Activated CD8-positive, alpha-beta memory T cell treated with anti-CD3 and anti-CD28 coated beads, Interleukin-2, amount 50 U/mL, for 4 hours (primary cell): Measurements from ENCODE around the gene NR5A1.

Experiments
- DNase-seq: peaks from one replicate; pipeline ENCODE4 v3.0.0-alpha.2; 2020

Gene NR5A1

GRCh38 chr9:124479947-124480620 is 27.1 kb downstream of the NR5A1 start:
- no peak for DNase-seq

- DNase-seq, result no peak
Observed at GRCh38 chr9:124479371-124479770, 27.8 kb downstream of the NR5A1 start.

GRCh38 chr9:124478354-124478753 is 28.8 kb downstream of the NR5A1 start:
- DNase-seq, result no peak

- no peak for DNase-seq
Observed at GRCh38 chr9:124477648-124478285, 29.4 kb downstream of the NR5A1 start.

- DNase-seq, result no peak
Observed at GRCh38 chr9:124477211-124477647, 30.0 kb downstream of the NR5A1 start.

- no peak for DNase-seq
Observed at GRCh38 chr9:124475868-124476690, 31.1 kb downstream of the NR5A1 start.

- no peak for DNase-seq
Observed at GRCh38 chr9:124475158-124475867, 31.9 kb downstream of the NR5A1 start.

- DNase-seq, result no peak
Observed at GRCh38 chr9:124474151-124474550, 33.0 kb downstream of the NR5A1 start.

- DNase-seq, result no peak
Observed at GRCh38 chr9:124473310-124473709, 33.9 kb downstream of the NR5A1 start.

GRCh38 chr9:124472770-124473169 is 34.4 kb downstream of the NR5A1 start:
- no peak for DNase-seq

- DNase-seq, result no peak
Observed at GRCh38 chr9:124471761-124472160, 35.4 kb downstream of the NR5A1 start.

- no peak for DNase-seq
Observed at GRCh38 chr9:124470726-124471125, 36.5 kb downstream of the NR5A1 start.

GRCh38 chr9:124470306-124470705 is 36.9 kb downstream of the NR5A1 start:
- no peak for DNase-seq

- no peak for DNase-seq
Observed at GRCh38 chr9:124469011-124469832, 38.0 kb downstream of the NR5A1 start.

GRCh38 chr9:124468061-124468740 is 39.0 kb downstream of the NR5A1 start:
- no peak for DNase-seq

- DNase-seq, result no peak
Observed at GRCh38 chr9:124467410-124468060, 39.7 kb downstream of the NR5A1 start.

- no peak for DNase-seq
Observed at GRCh38 chr9:124465736-124466135, 41.5 kb downstream of the NR5A1 start.

- no peak for DNase-seq
Observed at GRCh38 chr9:124462739-124463138, 44.5 kb downstream of the NR5A1 start.

- no peak for DNase-seq
Observed at GRCh38 chr9:124458441-124458840, 48.8 kb downstream of the NR5A1 start.

GRCh38 chr9:124457887-124458431 is 49.2 kb downstream of the NR5A1 start:
- DNase-seq, result no peak
